ENCODE measurements around the gene PCNT. TPM values are rescaled to one million over a fixed set of nuclear protein-coding genes. Genes with fewer than 3 reads are reported as not detected.

PCNT gene
- polyA plus RNA-seq, 1 donor from 2014 or later: 28.2 TPM

- H3K4me3 ChIP-seq (ENCODE audit: low read length): no peak overlapping the region
- no peaks in the 10 kb centered on the region for H3K79me2 ChIP-seq (replicated peaks; ENCODE audit: insufficient read depth, low read length)
- no peak overlapping the region for H3K9ac ChIP-seq (ENCODE audit: low read length)
- H3K4me2 ChIP-seq (ENCODE audit: low read length): no peak overlapping the region
- H2AFZ ChIP-seq (ENCODE audit: low read depth, low read length): no peak overlapping the region
- H3K36me3 ChIP-seq (ENCODE audit: insufficient read depth, low read length): peaks cover 1% of the 10 kb centered on the region
- H4K20me1 ChIP-seq (ENCODE audit: insufficient read depth): no peaks in the 10 kb centered on the region
- H3K27me3 ChIP-seq (ENCODE audit: insufficient read depth, low read depth, low read length): no peaks in the 10 kb centered on the region
- H3K9me2 ChIP-seq (ENCODE audit: insufficient read depth, low read length): no peaks in the 10 kb centered on the region
- no peak overlapping the region for H3K27ac ChIP-seq (ENCODE audit: low read length)
- TF ChIP-seq EP300 (conservative IDR thresholded peaks at IDR 0.05; ENCODE audit: poor library complexity, severe bottlenecking) (no peak), TAF1 (IDR thresholded peaks at IDR 0.05; ENCODE audit: low read depth) (no peak), CTCF (IDR thresholded peaks at IDR 0.05; ENCODE audit: poor library complexity, severe bottlenecking) (no peak), EZH2 (IDR thresholded peaks at IDR 0.05; ENCODE audit: borderline replicate concordance, insufficient read depth, low read length, poor library complexity, severe bottlenecking) (no peak), POLR2AphosphoS5 (IDR thresholded peaks at IDR 0.05) (no peak), MXI1 (conservative IDR thresholded peaks at IDR 0.05; ENCODE audit: poor library complexity, severe bottlenecking) (no peak), RAD21 (conservative IDR thresholded peaks at IDR 0.05) (no peak), SMC3 (conservative IDR thresholded peaks at IDR 0.05; ENCODE audit: poor library complexity) (no peak)
- TF ChIP-seq, protein P1, sequence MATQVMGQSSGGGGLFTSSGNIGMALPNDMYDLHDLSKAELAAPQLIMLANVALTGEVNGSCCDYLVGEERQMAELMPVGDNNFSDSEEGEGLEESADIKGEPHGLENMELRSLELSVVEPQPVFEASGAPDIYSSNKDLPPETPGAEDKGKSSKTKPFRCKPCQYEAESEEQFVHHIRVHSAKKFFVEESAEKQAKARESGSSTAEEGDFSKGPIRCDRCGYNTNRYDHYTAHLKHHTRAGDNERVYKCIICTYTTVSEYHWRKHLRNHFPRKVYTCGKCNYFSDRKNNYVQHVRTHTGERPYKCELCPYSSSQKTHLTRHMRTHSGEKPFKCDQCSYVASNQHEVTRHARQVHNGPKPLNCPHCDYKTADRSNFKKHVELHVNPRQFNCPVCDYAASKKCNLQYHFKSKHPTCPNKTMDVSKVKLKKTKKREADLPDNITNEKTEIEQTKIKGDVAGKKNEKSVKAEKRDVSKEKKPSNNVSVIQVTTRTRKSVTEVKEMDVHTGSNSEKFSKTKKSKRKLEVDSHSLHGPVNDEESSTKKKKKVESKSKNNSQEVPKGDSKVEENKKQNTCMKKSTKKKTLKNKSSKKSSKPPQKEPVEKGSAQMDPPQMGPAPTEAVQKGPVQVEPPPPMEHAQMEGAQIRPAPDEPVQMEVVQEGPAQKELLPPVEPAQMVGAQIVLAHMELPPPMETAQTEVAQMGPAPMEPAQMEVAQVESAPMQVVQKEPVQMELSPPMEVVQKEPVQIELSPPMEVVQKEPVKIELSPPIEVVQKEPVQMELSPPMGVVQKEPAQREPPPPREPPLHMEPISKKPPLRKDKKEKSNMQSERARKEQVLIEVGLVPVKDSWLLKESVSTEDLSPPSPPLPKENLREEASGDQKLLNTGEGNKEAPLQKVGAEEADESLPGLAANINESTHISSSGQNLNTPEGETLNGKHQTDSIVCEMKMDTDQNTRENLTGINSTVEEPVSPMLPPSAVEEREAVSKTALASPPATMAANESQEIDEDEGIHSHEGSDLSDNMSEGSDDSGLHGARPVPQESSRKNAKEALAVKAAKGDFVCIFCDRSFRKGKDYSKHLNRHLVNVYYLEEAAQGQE (IDR thresholded peaks at IDR 0.05; ENCODE audit: borderline replicate concordance): no peak
- no peaks in the 10 kb centered on the region for H3F3A ChIP-seq (ENCODE audit: insufficient read depth, low read length, poor library complexity, severe bottlenecking)
- H3K9me3 ChIP-seq (ENCODE audit: low read length): no peaks in the 10 kb centered on the region
These were observed 42.6 kb downstream of the PCNT start for GRCh38 chr21:46366561-46366960.

DNA sequence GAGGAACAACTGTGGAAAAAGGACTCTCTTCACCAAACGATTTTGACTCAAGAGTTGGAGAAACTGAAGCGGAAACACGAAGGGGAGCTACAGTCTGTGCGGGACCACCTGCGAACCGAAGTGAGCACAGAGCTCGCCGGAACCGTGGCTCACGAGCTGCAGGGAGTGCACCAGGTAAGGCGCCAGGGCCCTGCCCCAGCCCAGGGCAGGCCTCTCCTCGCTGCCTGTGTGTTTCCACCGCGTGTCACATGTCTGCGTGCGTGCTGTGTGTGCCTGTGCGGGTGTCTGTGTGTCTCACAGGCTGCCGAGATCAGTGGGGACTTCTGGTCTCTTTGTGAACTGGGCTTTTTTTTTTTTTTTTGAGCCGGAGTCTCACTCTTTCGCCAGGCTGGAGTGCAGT is 43.0 kb downstream of the PCNT start:
- TF ChIP-seq EP300 (conservative IDR thresholded peaks at IDR 0.05; ENCODE audit: poor library complexity, severe bottlenecking) (no peak), POLR2AphosphoS5 (IDR thresholded peaks at IDR 0.05) (no peak), SMC3 (conservative IDR thresholded peaks at IDR 0.05; ENCODE audit: poor library complexity) (no peak), CTCF (IDR thresholded peaks at IDR 0.05; ENCODE audit: poor library complexity, severe bottlenecking) (no peak), EZH2 (IDR thresholded peaks at IDR 0.05; ENCODE audit: borderline replicate concordance, insufficient read depth, low read length, poor library complexity, severe bottlenecking) (no peak), MXI1 (conservative IDR thresholded peaks at IDR 0.05; ENCODE audit: poor library complexity, severe bottlenecking) (no peak), RAD21 (conservative IDR thresholded peaks at IDR 0.05) (no peak), TAF1 (IDR thresholded peaks at IDR 0.05; ENCODE audit: low read depth) (no peak)
- TF ChIP-seq, protein P1 (IDR thresholded peaks at IDR 0.05; ENCODE audit: borderline replicate concordance): no peak
- H4K20me1 ChIP-seq (ENCODE audit: insufficient read depth): no peaks in the 10 kb centered on the region
- H3K36me3 ChIP-seq (ENCODE audit: insufficient read depth, low read length): peaks cover 5% of the 10 kb centered on the region
- H3K4me3 ChIP-seq (ENCODE audit: low read length): no peak overlapping the region
- no peaks in the 10 kb centered on the region for H3K79me2 ChIP-seq (replicated peaks; ENCODE audit: insufficient read depth, low read length)
- H3K27ac ChIP-seq (ENCODE audit: low read length): no peak overlapping the region
- H3K27me3 ChIP-seq (ENCODE audit: insufficient read depth, low read depth, low read length): no peaks in the 10 kb centered on the region
- no peak overlapping the region for H3K4me2 ChIP-seq (ENCODE audit: low read length)
- H3F3A ChIP-seq (ENCODE audit: insufficient read depth, low read length, poor library complexity, severe bottlenecking): no peaks in the 10 kb centered on the region
- no peak overlapping the region for H3K9ac ChIP-seq (ENCODE audit: low read length)
- no peak overlapping the region for H2AFZ ChIP-seq (ENCODE audit: low read depth, low read length)
- no peaks in the 10 kb centered on the region for H3K9me2 ChIP-seq (ENCODE audit: insufficient read depth, low read length)
- H3K9me3 ChIP-seq (ENCODE audit: low read length): no peaks in the 10 kb centered on the region
